Left hindlimb (tissue), 1 donor: ENCODE data around the gene PITPNC1.
A peak's percentile ranks its signal among the peaks of the same experiment; 100 is the strongest.
"Not testable (repeated sequence)": the region's sequence is repeated elsewhere in the genome, so short reads cannot be mapped to it uniquely, and the experiment has no call there.

Experiments used
- DNase-seq: peaks from one replicate; pipeline ENCODE4 v3.0.0-alpha.2; 2018

PITPNC1 gene

DNA sequence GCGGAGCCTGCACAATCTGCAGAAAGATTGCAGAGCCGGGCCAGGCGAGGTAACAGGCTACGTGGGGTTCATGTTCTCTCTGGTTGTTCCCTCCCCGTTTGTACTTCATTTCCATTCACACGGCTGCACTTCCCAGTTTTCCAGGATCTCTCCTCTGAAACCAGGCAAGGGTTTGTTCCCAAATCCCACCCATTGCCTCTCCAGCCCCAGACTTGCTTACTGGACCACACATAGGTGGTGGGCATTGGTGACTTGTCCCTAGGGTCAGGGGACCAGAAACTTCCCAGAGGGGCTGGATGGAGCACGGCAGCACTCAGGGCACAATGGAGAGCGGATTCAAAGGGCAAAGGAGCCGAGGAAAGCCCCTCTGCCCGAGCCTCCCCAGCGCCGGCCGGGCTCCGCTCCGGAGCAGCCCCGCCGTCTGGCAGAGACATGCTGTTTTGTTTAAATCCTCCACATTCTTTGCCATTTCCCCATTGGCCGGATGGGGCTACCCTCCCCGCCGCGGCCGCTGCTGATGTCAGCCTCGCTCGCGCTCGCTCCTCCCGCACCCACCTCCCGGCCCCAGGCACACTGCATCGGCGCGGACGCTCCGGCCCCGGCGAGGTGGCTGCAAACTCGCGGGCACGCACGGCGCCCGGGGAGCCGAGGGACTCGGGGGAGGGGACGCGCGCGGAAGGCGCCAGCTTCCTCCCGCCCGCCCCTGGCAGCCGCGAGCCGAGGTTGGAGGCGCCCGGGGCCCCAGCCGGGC, at the start of gene PITPNC1:
PITPNC1 (plus strand) TSS at position 545 of the 751 bp plus-strand sequence.
- peak; percentile 92 for DNase-seq

DNA sequence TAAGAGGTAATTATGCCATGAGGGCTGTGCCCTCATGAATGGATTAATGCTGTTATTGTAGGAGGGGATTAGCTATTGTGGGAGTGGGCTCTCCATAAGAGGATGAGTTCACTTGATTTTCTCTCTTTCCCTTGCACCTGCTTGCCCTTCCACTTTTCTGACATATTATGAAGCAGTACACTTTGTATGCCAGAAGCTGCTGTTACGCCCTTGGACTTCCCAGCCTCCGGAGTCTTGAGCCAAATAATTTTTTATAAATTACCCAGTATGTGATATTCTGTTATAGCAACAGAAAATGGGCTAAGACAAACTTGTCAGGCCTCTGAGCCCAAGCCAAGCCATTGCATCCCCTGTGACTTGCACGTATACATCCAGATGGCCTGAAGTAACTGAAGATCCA, 49.1 kb upstream of the PITPNC1 start:
- no peak for DNase-seq

DNA sequence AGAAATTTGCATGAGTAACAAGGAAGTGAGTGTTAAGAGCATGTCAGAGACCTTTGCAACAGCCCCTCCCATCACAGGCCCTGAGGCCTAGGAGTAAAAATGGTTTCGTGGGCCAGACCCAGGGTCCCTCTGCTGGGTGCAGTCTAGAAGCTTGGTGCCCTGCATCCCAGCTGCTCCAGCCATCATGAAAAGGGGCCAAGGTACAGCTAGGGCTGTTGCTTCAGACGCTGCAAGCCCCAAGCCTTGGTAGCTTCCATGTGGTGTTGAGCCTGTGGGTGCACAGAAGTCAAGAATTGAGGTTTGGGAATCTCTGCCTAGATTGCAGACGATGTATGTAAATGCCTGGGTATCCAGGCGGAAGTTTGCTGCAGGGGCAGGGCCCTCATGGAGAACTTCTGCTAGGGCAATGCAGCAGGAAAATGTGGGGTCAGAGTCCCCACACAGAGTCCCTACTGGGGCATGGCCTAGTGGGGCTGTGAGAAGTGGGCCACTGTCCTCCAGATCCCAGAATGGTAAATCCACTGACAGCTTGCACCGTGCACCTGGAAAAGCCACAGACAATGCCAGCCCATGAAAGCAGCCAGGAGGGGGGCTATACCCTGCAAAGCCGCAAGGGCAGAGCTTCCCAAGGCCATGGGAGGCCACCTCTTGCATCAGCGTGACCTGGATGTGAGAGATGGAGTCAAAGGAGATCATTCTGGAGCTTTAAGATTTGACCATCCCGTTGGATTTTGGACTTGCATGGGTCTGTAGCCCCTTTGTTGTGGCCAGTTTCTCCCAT, 45.5 kb upstream of the PITPNC1 start:
- DNase-seq, result not testable (repeated sequence)

- DNase-seq, result not testable (repeated sequence)
Observed at GRCh38 chr17:67332162-67332508, 44.9 kb upstream of the PITPNC1 start.

GRCh38 chr17:67335245-67335835, 41.7 kb upstream of the PITPNC1 start:
- no peak for DNase-seq

GRCh38 chr17:67336859-67337258, 40.2 kb upstream of the PITPNC1 start:
- DNase-seq, result no peak

DNA sequence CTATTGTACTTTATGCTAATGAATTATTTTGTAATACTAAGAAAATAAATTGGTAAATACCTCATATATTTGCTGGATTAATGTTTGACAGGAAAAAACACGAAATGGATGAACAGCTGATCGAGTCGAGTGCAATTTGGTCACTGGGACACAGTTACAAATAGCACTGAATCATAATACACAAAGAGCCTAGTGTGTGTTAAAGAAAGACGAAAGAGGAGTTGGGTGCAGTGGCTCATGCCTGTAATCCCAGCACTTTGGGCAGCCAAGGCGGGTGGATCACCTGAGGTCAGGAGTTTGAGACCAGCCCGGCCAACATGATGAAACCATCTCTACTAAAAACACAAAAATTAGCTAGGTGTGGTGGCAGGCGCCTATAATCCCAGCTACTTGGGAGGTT, 38.7 kb upstream of the PITPNC1 start:
- not testable (repeated sequence) for DNase-seq

GRCh38 chr17:67343237-67343636, 33.8 kb upstream of the PITPNC1 start:
- DNase-seq, result no peak

- no peak for DNase-seq
Observed at GRCh38 chr17:67347826-67348225, 29.3 kb upstream of the PITPNC1 start.

DNA sequence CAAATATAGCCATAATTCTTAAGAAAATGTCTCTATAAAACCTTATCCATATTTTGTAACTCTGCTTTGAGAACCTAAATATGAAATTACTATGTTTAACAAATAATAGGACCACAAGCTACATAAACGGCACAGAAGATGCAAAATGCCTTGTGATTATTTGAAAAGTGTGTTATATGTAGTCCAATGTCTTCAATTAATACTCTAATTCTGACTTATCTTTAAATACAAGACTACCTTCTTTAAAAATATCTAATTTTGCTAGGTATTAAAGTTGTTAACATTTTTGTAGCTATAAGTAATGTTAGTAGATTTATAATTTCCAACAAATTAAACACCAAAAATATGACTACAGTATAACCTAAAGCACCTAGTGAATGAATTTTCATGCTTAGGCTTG, 27.7 kb upstream of the PITPNC1 start:
- DNase-seq, result no peak

- no peak for DNase-seq
Observed at GRCh38 chr17:67353161-67353560, 23.9 kb upstream of the PITPNC1 start.

- DNase-seq, result no peak
Observed at GRCh38 chr17:67353929-67354574, 23.0 kb upstream of the PITPNC1 start.

DNA sequence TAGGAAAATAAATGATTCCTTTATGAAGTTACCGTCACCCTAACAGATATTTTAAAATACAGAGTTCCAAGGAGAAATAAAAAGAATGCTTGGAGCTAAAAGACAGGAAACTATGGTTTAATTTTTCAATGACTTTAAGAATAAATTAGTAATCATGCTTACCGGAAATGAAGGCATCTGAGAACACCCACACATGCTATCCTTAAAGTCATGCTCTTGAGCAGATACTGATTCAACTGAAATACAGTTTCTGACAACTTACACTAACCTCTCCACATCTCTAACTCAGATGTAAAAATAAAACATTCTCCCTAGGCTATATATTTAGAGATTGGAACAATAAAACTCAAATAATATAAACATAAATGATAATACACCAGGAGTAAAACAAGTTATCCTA, 18.5 kb upstream of the PITPNC1 start:
- no peak for DNase-seq

GRCh38 chr17:67359960-67360791, 16.9 kb upstream of the PITPNC1 start:
- DNase-seq, result no peak

GRCh38 chr17:67360880-67361279, 16.2 kb upstream of the PITPNC1 start:
- DNase-seq, result no peak

- no peak for DNase-seq
Observed at GRCh38 chr17:67362173-67362572, 14.9 kb upstream of the PITPNC1 start.

DNA sequence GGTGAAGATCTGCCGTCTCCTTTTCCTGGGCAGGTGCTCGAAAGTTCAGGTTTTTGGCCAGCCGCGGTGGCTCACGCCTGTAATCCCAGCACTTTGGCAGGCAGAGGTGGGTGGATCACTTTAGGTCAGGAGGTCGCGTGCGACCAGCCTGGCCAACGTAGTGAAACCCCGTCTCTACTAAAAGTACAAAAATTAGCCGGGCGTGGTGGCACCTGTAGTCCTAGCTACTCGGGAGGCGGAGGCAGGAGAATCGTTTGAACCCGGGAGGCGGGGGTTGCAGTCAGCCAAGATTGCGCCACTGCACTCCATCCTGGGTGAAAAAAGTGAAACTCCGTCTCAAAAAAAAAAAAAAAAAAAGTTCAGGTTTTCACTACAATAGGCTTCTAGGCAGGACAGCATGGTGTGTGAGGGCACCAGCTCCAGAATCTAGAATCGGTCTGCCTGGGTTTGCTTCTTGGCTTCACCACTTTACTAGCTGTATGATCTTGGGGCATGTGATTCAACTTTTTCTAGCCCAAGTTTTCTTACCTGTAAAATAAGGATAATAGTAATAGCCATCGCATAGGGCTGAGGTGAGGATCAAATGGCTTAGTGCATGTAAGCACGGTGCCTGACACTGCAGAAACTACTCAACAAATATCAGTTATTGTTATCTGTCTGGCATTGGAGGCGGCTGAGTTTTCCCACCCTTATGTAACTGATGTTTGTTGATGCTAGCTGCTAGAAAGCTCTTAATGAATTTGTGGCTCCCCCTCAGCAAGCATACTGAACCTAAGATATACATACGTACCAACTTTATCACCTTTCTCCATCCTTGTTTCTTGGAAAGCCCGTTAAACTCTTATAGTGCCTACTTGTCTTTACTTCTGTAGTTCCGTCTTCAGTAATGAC, 12.0 kb upstream of the PITPNC1 start:
- no peak for DNase-seq

DNA sequence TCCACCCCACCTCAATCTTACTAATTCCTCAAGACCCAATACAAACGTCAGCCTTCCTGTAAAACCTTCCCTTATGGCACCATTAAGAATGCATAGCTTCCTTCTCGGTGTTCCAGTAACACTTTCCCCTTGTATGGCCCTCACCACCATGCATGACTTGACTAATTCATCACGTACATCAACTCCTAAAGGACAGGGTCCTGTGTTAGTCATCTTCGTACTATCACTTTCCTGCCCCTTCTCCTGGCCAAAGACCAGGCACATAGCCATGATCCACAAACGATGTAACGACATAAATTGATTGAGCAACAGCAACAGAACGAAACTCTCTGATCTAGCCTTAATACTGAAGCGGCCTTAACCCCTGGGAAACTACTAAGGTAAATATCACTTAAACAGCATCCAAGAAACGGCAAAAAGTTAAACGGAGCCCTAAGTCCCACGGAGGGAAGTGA, 11.3 kb upstream of the PITPNC1 start:
- DNase-seq, result no peak

DNA sequence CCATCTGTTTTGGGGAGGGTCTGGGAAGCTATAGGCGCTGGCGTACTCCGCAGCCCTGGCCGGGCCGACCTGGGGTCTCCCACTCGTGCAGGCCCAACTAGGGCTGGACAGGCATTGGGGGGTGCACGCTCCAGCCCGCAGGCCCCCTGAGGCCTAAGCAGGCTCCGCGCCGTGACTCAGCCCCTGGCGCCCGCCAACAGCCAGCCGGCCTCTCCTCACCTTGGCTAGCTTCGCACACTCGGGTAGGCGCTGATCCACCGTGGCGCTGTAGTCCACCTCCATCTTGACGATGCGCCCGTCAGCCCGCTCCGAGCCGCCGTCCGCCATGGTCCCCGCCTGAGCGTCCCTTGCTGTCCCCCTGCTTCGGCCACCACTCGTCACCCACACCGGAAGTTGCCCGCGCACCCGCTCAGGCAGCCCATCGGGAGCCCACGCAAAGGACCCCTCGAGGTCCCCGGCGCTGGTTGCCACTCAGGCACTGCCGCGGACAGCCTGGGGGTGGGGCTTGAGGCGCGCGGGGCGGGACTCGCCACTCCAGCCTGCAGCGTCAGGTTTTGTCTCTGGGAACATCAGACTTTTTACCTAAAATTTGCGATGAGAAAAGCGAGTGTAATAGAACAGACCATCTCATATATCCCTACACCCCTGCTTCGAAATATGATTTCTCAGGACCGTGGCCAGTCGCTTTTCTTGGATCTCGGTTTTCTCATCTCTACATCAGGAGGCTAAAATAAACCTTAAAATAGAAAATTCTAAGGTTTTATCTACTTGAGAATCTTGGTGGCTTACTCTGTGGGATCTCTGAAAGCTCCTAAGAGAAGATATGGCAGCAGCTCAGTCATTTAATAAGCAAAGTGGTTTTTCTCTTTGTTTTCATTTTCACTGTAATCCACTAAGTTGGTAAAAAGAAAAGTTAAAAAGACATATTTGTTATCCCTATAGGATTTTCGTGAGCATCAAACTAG, 10.6 kb upstream of the PITPNC1 start, which contains the start of gene PSMD12:
PSMD12 (minus strand) TSS at position 385 of the 965 bp plus-strand sequence; CDS start at position 327, 58 bp downstream.
- DNase-seq, result peak; percentile 96

DNA sequence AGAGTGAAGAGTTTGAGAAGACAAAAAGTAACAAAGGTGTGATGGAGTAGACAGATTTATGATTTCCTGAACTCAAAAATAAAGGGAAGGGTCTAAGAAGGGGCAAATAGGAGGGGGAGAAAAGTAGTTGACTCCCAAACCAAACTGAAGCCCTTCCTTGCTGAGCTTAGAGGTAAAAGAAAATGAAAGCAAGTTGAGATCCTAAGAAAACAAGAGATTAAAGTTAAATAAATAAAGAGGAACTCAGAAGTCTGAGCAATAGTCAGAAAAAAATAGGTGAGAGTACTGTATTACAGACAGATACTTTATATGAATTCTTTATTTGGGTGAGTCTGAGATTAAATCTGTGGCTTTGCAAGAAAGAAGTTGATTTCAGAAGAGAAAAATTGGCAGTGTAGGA, 7.4 kb upstream of the PITPNC1 start:
- DNase-seq, result no peak
